HL-60 (cell line): ENCODE measurements around the gene IQGAP3.

Experiments used
- DNase-seq, 2 experiments: peaks; one replicate each; pipeline ENCODE4 v3.0.0-alpha.2; 2010 to 2020; ENCODE audit warnings: low read depth in 1 of 2, low spot score in 1 of 2
- H3K27ac ChIP-seq: fragments of 250-450 bp; sonication (Bioruptor Pico); replicated peaks from 2 replicates; pipeline ENCODE4 v1.5.1; 2020; ENCODE audit warnings: mild to moderate bottlenecking, moderate library complexity
- H3K27me3 ChIP-seq: fragments of 250-450 bp; sonication (Bioruptor Pico); 2 replicates; pipeline ENCODE4 v1.5.1; 2021; ENCODE audit warnings: mild to moderate bottlenecking, moderate library complexity; ENCODE audit not compliant: insufficient read depth, poor library complexity, severe bottlenecking
- H3K4me3 ChIP-seq: replicated peaks from 2 replicates; pipeline ENCODE4 v1.5.1; 2011; ENCODE audit warnings: mild to moderate bottlenecking, control low read depth, low read length; ENCODE audit not compliant: insufficient read depth
- GABPA ChIP-seq: IDR thresholded peaks from 2 replicates; pipeline ENCODE4 v1.6.1; 2012; ENCODE audit warnings: low read depth
- POLR2AphosphoS5 ChIP-seq: IDR thresholded peaks from 2 replicates; pipeline ENCODE4 v1.6.1; 2012; ENCODE audit warnings: low read depth
- SPI1 ChIP-seq: IDR thresholded peaks from 2 replicates; pipeline ENCODE4 v1.6.1; 2012; ENCODE audit warnings: low read depth, mild to moderate bottlenecking, borderline replicate concordance
- TF ChIP-seq, protein P1 (sequence below): IDR thresholded peaks from one replicate; pipeline ENCODE4 v1.5.1; 2011; ENCODE audit warnings: low read length, control low read depth, inconsistent platforms; ENCODE audit not compliant: insufficient read depth
- TF ChIP-seq, protein P2 (sequence below): IDR thresholded peaks from 2 replicates; pipeline ENCODE4 v1.6.1; 2012; ENCODE audit warnings: low read depth; ENCODE audit not compliant: insufficient replicate concordance

Gene IQGAP3

DNA sequence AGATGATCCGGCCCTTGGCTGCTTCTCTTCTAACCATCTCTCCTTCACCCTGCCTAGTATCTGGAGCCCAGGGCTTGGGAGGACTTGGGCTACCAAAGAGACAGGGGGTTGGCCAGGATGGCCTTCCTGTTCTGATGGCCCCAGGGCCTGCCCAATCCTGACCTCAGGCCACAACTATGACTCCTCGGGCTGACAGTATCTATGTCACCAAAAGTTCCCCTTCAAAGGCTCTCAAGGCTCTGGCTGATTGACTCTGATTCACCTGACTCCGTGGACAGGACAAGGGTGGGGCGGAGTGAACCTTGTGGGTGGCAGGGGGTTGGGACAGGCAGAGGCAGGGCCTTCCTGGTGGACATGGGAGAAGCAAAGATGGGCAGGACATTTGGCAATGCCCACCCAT is 84.5 kb downstream of the IQGAP3 start:
- Histone ChIP-seq H3K27me3 (no peaks in the 10 kb centered on the region), H3K27ac (no peak overlapping the region), H3K4me3 (no peak overlapping the region)
- DNase-seq = peak in 1 of 2 experiments; percentile 30
- TF ChIP-seq, protein P1, sequence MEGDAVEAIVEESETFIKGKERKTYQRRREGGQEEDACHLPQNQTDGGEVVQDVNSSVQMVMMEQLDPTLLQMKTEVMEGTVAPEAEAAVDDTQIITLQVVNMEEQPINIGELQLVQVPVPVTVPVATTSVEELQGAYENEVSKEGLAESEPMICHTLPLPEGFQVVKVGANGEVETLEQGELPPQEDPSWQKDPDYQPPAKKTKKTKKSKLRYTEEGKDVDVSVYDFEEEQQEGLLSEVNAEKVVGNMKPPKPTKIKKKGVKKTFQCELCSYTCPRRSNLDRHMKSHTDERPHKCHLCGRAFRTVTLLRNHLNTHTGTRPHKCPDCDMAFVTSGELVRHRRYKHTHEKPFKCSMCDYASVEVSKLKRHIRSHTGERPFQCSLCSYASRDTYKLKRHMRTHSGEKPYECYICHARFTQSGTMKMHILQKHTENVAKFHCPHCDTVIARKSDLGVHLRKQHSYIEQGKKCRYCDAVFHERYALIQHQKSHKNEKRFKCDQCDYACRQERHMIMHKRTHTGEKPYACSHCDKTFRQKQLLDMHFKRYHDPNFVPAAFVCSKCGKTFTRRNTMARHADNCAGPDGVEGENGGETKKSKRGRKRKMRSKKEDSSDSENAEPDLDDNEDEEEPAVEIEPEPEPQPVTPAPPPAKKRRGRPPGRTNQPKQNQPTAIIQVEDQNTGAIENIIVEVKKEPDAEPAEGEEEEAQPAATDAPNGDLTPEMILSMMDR = no peak
- TF ChIP-seq POLR2AphosphoS5 = no peak
- TF ChIP-seq SPI1 = no peak
- TF ChIP-seq, protein P2, sequence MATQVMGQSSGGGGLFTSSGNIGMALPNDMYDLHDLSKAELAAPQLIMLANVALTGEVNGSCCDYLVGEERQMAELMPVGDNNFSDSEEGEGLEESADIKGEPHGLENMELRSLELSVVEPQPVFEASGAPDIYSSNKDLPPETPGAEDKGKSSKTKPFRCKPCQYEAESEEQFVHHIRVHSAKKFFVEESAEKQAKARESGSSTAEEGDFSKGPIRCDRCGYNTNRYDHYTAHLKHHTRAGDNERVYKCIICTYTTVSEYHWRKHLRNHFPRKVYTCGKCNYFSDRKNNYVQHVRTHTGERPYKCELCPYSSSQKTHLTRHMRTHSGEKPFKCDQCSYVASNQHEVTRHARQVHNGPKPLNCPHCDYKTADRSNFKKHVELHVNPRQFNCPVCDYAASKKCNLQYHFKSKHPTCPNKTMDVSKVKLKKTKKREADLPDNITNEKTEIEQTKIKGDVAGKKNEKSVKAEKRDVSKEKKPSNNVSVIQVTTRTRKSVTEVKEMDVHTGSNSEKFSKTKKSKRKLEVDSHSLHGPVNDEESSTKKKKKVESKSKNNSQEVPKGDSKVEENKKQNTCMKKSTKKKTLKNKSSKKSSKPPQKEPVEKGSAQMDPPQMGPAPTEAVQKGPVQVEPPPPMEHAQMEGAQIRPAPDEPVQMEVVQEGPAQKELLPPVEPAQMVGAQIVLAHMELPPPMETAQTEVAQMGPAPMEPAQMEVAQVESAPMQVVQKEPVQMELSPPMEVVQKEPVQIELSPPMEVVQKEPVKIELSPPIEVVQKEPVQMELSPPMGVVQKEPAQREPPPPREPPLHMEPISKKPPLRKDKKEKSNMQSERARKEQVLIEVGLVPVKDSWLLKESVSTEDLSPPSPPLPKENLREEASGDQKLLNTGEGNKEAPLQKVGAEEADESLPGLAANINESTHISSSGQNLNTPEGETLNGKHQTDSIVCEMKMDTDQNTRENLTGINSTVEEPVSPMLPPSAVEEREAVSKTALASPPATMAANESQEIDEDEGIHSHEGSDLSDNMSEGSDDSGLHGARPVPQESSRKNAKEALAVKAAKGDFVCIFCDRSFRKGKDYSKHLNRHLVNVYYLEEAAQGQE = no peak
- TF ChIP-seq GABPA = no peak

DNA sequence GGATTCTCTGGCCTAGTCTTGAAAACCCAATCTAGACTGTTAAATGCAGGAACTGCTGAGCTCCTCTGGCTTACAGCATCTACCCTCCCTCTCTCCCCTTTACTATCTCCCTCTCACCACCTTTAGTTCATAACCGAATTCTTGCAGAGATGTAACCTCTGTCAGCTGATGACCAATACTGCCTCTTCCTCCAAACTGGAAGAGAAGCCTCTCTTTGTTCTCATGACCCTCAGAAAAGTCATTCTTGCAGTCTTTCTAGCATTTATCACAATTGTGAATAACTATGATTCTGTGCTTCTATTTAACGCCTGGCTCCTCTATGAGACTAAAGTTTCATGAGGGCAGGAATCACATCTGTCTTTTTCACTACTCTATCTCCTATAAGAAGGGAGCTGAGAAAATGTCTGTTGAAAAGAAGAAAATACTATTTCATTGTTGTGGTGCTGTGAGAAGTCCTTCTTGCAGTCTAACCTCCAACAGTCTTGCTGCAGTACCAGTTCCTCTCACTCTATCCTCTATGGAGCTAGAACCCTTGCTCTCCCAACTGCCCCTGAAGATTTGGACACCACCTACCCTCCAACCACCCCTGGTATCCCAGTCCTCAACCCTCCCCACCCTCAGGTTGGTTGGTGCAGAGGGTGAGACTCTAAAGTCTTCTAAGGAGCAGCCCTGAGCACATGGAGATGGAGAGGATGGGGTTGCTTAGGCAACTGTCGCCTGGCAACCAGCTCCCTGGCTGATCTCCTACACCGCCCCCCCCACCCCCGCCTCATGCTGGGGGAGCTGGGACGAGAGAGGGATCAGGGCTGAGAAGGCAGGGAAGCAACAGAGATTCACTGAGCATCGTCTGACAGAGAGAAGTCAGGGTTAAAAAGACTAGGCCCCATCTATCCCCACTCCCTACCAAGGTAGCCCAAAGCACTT is 85.7 kb downstream of the IQGAP3 start:
- H3K4me3 ChIP-seq = no peak overlapping the region
- no peak for TF ChIP-seq SPI1
- TF ChIP-seq, protein P2 = no peak
- TF ChIP-seq, protein P1 = no peak
- no peak for TF ChIP-seq POLR2AphosphoS5
- TF ChIP-seq GABPA = no peak
- no peaks in the 10 kb centered on the region for H3K27me3 ChIP-seq
- no peak overlapping the region for H3K27ac ChIP-seq
- DNase-seq = peak in 1 of 2 experiments; percentile 62

DNA sequence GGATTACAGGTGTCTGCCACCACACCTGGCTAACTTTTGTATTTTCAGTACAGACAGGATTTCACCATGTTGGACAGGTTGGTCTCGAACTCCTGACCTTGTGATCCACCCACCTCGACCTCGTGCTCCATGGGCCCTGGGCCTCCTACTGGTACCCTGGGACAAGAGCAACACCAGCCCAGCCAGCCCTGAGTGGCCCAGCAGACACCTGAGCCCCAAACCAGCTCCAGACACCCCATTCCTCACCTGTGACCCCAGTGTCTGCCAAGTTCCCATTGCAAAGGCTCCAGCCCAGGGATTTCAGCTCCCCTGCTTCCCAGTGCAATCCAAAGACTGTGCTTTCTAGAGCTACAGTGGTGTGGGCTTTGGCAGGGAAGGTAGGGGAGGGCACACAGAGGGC is 86.4 kb downstream of the IQGAP3 start:
- Histone ChIP-seq H3K27ac (no peak overlapping the region), H3K4me3 (no peak overlapping the region), H3K27me3 (no peaks in the 10 kb centered on the region)
- TF ChIP-seq, protein P1 = no peak
- TF ChIP-seq POLR2AphosphoS5 (no peak), GABPA (no peak), SPI1 (no peak)
- TF ChIP-seq, protein P2 = no peak
- DNase-seq = peak in 1 of 2 experiments; percentile 38
